DMS 273 (cell line): ENCODE results near the gene GMCL1.
"Not testable (repeated sequence)": the region's sequence is repeated elsewhere in the genome, so short reads cannot be mapped to it uniquely, and the experiment has no call there.

Source experiments
- DNase-seq: peaks from one replicate; lab custom pipeline; 2025; ENCODE audit not compliant: unreplicated experiment; lab: John Stamatoyannopoulos, UW

The GMCL1 gene

GRCh38 chr2:69805887-69806286, 23.6 kb upstream of the GMCL1 start:
- no peak for DNase-seq

- no peak for DNase-seq
Measured at GRCh38 chr2:69807821-69808540, 21.5 kb upstream of the GMCL1 start.

- DNase-seq, result no peak
Measured at GRCh38 chr2:69810550-69810949, 18.9 kb upstream of the GMCL1 start.

GRCh38 chr2:69811018-69811417, 18.4 kb upstream of the GMCL1 start:
- no peak for DNase-seq

- no peak for DNase-seq
Measured at GRCh38 chr2:69811591-69811990, 17.9 kb upstream of the GMCL1 start.

- no peak for DNase-seq
Measured at GRCh38 chr2:69815717-69816116, 13.7 kb upstream of the GMCL1 start.

- peak; percentile 94 for DNase-seq
Measured at GRCh38 chr2:69816923-69817542, 12.4 kb upstream of the GMCL1 start.

- peak; percentile 19 for DNase-seq
Measured at GRCh38 chr2:69817729-69818501, 11.5 kb upstream of the GMCL1 start.

GRCh38 chr2:69827796-69828540, 1.5 kb upstream of the GMCL1 start:
- DNase-seq, result no peak

- DNase-seq, result no peak
Measured at GRCh38 chr2:69828938-69829255, 563 bp upstream of the GMCL1 start.

- DNase-seq, result peak; percentile 65
Measured at GRCh38 chr2:69830045-69830905, 815 bp downstream of the GMCL1 start.

GRCh38 chr2:69830906-69831241, 1.4 kb downstream of the GMCL1 start:
- not testable (repeated sequence) for DNase-seq

- no peak for DNase-seq
Measured at GRCh38 chr2:69831354-69831905, 2.0 kb downstream of the GMCL1 start.

- no peak for DNase-seq
Measured at GRCh38 chr2:69833752-69834151, 4.3 kb downstream of the GMCL1 start.

GRCh38 chr2:69835666-69836065, 6.2 kb downstream of the GMCL1 start:
- no peak for DNase-seq

GRCh38 chr2:69836316-69836715, 6.9 kb downstream of the GMCL1 start:
- no peak for DNase-seq

- no peak for DNase-seq
Measured at GRCh38 chr2:69837533-69837932, 8.1 kb downstream of the GMCL1 start.

- no peak for DNase-seq
Measured at GRCh38 chr2:69843993-69844392, 14.5 kb downstream of the GMCL1 start.

- DNase-seq, result no peak
Measured at GRCh38 chr2:69844560-69844959, 15.1 kb downstream of the GMCL1 start.
